Aorta (tissue), 5 donors: ENCODE data around the gene A4GALT. TPM values are rescaled to one million over a fixed set of nuclear protein-coding genes. Genes with fewer than 3 reads are reported as not detected.
"Not testable (repeated sequence)": the region's sequence is repeated elsewhere in the genome, so short reads cannot be mapped to it uniquely, and the experiment has no call there.

Source experiments
- ATAC-seq: fragments of 200-7000 bp; cut with Tn5 transposase; one replicate; pipeline ENCODE4 v1.9.1; 2022; ENCODE audit warnings: moderate library complexity; ENCODE audit not compliant: low FRiP score
- DNase-seq, 2 donors: peaks; one replicate each; pipeline ENCODE4 v3.0.0-alpha.2; 2020
- H3K27ac ChIP-seq, 2 donors: one replicate each; pipeline ENCODE4 v1.5.1; 2013; ENCODE audit warnings: low read length in 2 of 2, mild to moderate bottlenecking in 2 of 2, moderate library complexity in 2 of 2, control low read depth in 1 of 2, inconsistent platforms in 1 of 2, low read depth in 1 of 2
- H3K27me3 ChIP-seq, 2 donors: one replicate each; pipeline ENCODE4 v1.6.1; 2013; ENCODE audit warnings: control low read depth in 1 of 2, low read length in 1 of 2, mild to moderate bottlenecking in 1 of 2, moderate library complexity in 1 of 2; ENCODE audit not compliant: insufficient read depth in 2 of 2, control insufficient read depth in 1 of 2
- H3K36me3 ChIP-seq, 2 donors: one replicate each; pipeline ENCODE4 v1.6.1; 2013; ENCODE audit warnings: control low read depth in 1 of 2, low read length in 1 of 2, mild to moderate bottlenecking in 1 of 2; ENCODE audit not compliant: insufficient read depth in 2 of 2, control insufficient read depth in 1 of 2
- H3K4me1 ChIP-seq, 2 donors: one replicate each; pipeline ENCODE4 v1.6.1; 2013; ENCODE audit warnings: low read length in 2 of 2, control low read depth in 1 of 2, mild to moderate bottlenecking in 1 of 2, moderate library complexity in 1 of 2; ENCODE audit not compliant: insufficient read depth in 2 of 2, control insufficient read depth in 1 of 2
- H3K4me3 ChIP-seq, 2 donors: one replicate each; pipeline ENCODE4 v1.5.1; 2013; ENCODE audit warnings: low read length in 2 of 2, control low read depth in 1 of 2, mild to moderate bottlenecking in 1 of 2
- H3K9me3 ChIP-seq: one replicate; pipeline ENCODE4 v1.6.1; 2013; ENCODE audit warnings: mild to moderate bottlenecking, low read length; ENCODE audit not compliant: control insufficient read depth
- WGBS, 2 donors: extraction: QIAGEN DNeasy Blood & Tissue Kit; methylation state at CpG; one replicate each; pipeline ENCODE4 v1.1.7; 2013; 5-methylcytosine and 5-hydroxymethylcytosine counted together
- intact Hi-C, 2 donors: fragments of 100-400 bp; cut with DNase I; formaldehyde crosslinking; loops; one replicate each; pipeline versions ENCODE4 v1.14.2 to v1.15.0; 2022
- polyA plus RNA-seq, 2 donors: library from polyadenylated mRNA; stranded (reverse); fragments of 200-250 nt; gene quantifications; one replicate each; pipeline ENCODE4 v1.2.3, GENCODE V29; 2013
- total RNA-seq, 2 donors: library from RNA; stranded (reverse); fragmentation: NEBNext Ultra II Directional; extraction: Animal tissue kit (Norgen Biotek cat#: 25700); gene quantifications; one replicate each; pipeline ENCODE4 v1.2.1, GENCODE V29; 2021
- donor health status: healthy with polysubstance abuse.
- donor health status: Bipolar disorder and iron deficiency.
- donor health status: DM: no; HTN: no; CAD: no.
- donor health status: DM: no; HTN: no; CAD: no.
- donor health status: DM: yes; HTN: yes; CAD: no.

Gene A4GALT
- total and polyA plus RNA-seq, 4 donors = 15.8 to 75.8 (median 67.2) TPM

DNA sequence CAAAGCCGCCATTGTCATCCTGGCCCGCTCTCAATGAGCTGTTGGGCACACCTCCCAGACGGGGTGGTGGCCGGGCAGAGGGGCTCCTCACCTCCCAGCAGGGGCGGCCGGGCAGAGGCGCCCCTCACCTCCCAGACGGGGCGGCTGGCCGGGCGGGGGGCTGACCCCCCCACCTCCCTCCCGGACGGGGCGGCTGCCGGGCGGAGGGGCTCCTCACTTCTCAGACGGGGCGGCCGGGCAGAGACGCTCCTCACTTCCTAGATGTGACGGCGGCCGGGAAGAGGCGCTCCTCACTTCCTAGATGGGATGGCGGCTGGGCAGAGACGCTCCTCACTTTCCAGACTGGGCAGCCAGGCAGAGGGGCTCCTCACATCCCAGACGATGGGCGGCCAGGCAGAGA lies 29.8 kb upstream of the A4GALT start:
- H3K27ac ChIP-seq, intact Hi-C loops, H3K4me3 ChIP-seq, H3K4me1 ChIP-seq, H3K27me3 ChIP-seq, ATAC-seq, H3K36me3 ChIP-seq, DNase-seq, H3K9me3 ChIP-seq: not testable (repeated sequence)
- 91 to 92% methylated on average over 12 to 26 of the region's 28 CpGs for WGBS, 2 donors

DNA sequence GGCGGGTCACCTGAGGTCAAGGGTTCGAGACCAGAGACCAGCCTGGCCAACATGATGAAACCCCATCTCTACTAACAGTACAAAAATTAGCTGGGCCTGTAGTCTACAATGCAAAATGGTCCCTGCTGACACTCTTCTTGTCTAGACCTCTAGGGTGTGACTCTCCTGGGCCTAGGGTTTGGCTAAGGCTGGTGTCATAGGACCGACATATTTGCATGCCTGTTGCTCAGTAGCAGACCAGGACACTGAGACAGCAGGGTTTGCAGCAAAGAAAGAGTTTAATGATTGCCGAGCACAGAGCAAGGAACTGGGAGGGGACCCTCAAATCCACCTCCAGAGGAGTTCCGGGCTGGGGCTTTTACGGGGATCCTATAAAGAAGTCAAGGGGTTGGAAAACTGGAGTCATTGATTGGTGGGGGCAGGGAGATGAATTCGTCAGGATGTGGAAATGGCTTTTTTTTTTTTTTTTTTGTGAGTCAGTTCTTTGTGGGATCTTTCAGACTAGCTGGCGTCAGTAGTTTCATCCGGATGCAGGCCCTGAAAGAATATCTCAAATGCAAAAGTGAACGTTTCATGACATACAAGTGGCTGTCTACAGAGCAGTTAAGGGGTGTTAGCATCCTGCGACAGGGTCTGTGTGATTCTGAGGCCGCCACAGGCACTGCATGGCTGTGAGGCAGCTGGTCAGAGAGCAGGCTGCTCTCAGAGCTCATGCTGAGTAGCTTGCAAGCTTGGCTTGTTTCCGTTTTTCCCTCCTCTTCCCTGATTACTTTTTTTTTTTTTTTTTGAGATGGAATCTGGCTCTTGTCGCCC lies 27.2 kb upstream of the A4GALT start:
- H3K27ac ChIP-seq = no peak overlapping the region
- no peaks in the 10 kb centered on the region for H3K36me3 ChIP-seq
- no peaks in the 10 kb centered on the region for H3K4me1 ChIP-seq
- no peaks in the 10 kb centered on the region for H3K27me3 ChIP-seq
- intact Hi-C loops = loop anchor here in 1 of 2 donors (5.0 kb wide), 1 partner anchor 61 kb away; no protein-coding TSS in a partner anchor
- no peak overlapping the region for H3K4me3 ChIP-seq
- no peaks in the 10 kb centered on the region for H3K9me3 ChIP-seq
- ATAC-seq (peak; percentile 3), DNase-seq (no peak)
- WGBS, 2 donors = 80 to 86% methylated on average over 14 of the region's 14 CpGs

- Histone ChIP-seq H3K27me3 (no peaks in the 10 kb centered on the region), H3K4me3 (no peak overlapping the region), H3K36me3 (no peaks in the 10 kb centered on the region), H3K9me3 (no peaks in the 10 kb centered on the region), H3K27ac (no peak overlapping the region), H3K4me1 (no peaks in the 10 kb centered on the region)
- ATAC-seq (no peak), DNase-seq (no peak)
- 88% methylated on average over 11 of the region's 11 CpGs for WGBS, 2 donors
- intact Hi-C loops = loop anchor here in 1 of 2 donors (5.0 kb wide), 1 partner anchor 58 kb away; no protein-coding TSS in a partner anchor
These were observed 24.4 kb upstream of the A4GALT start for GRCh38 chr22:42745118-42745517.

DNA sequence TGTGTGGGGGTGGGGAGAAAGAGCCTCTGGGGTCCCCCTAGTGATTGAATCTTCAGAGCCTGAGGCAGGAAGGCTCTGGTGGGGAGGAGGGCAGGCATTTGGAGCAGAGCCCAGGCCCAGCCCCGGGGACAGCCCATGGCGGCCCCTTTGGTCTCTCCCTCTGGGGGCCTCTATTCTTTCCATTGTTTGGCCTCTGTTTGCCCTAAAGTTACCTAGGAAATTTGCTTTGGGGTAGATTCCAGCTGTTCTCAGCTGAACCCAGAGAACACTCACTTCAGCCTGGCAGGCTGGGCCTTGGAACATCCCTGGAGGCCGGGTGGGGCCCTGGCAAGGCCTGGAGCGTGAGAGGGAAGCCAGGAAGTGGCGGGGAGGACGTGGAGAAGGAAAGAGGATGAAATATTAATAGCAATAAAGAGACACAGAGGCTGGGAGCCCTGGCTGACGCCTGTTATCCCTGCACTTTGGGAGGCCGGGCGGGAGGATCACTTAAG lies 22.9 kb upstream of the A4GALT start:
- peak overlapping the region in 1 of 2 donors; percentile 11 for H3K27ac ChIP-seq
- H3K9me3 ChIP-seq = no peaks in the 10 kb centered on the region
- peak; percentile 93 to 95 for DNase-seq
- WGBS, 2 donors = 2 to 6% methylated on average over 9 of the region's 9 CpGs
- no peak overlapping the region for H3K4me3 ChIP-seq
- ATAC-seq = peak; percentile 93
- H3K4me1 ChIP-seq = no peaks in the 10 kb centered on the region
- no peaks in the 10 kb centered on the region for H3K27me3 ChIP-seq
- no peaks in the 10 kb centered on the region for H3K36me3 ChIP-seq
- intact Hi-C loops = no loop called here

GRCh38 chr22:42742940-42743339 lies 22.3 kb upstream of the A4GALT start:
- peak overlapping the region in 1 of 2 donors; percentile 11 for H3K27ac ChIP-seq
- intact Hi-C loops = no loop called here
- DNase-seq = no peak
- H3K27me3 ChIP-seq = no peaks in the 10 kb centered on the region
- H3K36me3 ChIP-seq = no peaks in the 10 kb centered on the region
- no peak overlapping the region for H3K4me3 ChIP-seq
- H3K4me1 ChIP-seq = no peaks in the 10 kb centered on the region
- ATAC-seq = peak; percentile 44
- 68 to 78% methylated on average over 8 of the region's 8 CpGs for WGBS, 2 donors
- H3K9me3 ChIP-seq = no peaks in the 10 kb centered on the region

- WGBS, 2 donors = 94 to 95% methylated on average over 5 of the region's 5 CpGs
- ATAC-seq, intact Hi-C loops, H3K4me3 ChIP-seq, H3K27ac ChIP-seq, H3K9me3 ChIP-seq, DNase-seq, H3K4me1 ChIP-seq, H3K27me3 ChIP-seq, H3K36me3 ChIP-seq: not testable (repeated sequence)
These were observed 19.6 kb upstream of the A4GALT start for GRCh38 chr22:42740320-42740719.

GRCh38 chr22:42734406-42734805 lies 13.7 kb upstream of the A4GALT start:
- H3K4me1 ChIP-seq = no peaks in the 10 kb centered on the region
- no peak overlapping the region for H3K4me3 ChIP-seq
- intact Hi-C loops = no loop called here
- DNase-seq = no peak
- no peaks in the 10 kb centered on the region for H3K9me3 ChIP-seq
- 79 to 81% methylated on average over 6 of the region's 6 CpGs for WGBS, 2 donors
- no peaks in the 10 kb centered on the region for H3K36me3 ChIP-seq
- no peak overlapping the region for H3K27ac ChIP-seq
- no peak for ATAC-seq
- no peaks in the 10 kb centered on the region for H3K27me3 ChIP-seq

GRCh38 chr22:42733394-42733793 lies 12.7 kb upstream of the A4GALT start:
- H3K9me3 ChIP-seq, H3K27me3 ChIP-seq, intact Hi-C loops, H3K36me3 ChIP-seq, DNase-seq, H3K4me3 ChIP-seq, ATAC-seq, H3K27ac ChIP-seq, H3K4me1 ChIP-seq: not testable (repeated sequence)
- 95 to 98% methylated on average over 3 of the region's 3 CpGs for WGBS, 2 donors

- 73 to 76% methylated on average over 6 of the region's 6 CpGs for WGBS, 2 donors
- Histone ChIP-seq H3K27ac (no peak overlapping the region), H3K9me3 (no peaks in the 10 kb centered on the region), H3K4me1 (no peaks in the 10 kb centered on the region), H3K27me3 (no peaks in the 10 kb centered on the region), H3K4me3 (no peak overlapping the region), H3K36me3 (no peaks in the 10 kb centered on the region)
- ATAC-seq (no peak), DNase-seq (no peak)
- intact Hi-C loops = no loop called here
These were observed 11.4 kb upstream of the A4GALT start for GRCh38 chr22:42732081-42732480.
